ENCODE measurements around the gene FAAP100.

DNA sequence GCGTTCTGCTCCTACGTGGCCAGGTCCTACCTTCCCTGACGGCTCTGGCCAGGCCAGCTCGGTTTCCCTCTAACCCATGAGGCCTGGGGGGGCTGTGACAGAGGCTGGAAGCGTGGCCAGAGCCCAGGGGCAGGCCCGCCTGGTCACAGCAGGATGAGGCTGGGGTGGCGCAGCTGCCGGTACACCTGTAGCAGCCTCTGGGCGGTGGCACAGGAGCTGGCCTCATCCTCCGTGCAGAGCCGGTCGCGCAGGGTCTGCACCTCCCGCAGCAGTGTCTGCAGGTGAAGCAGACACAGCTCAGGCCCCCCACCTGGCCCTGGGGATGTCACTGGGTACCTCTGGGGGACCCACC, 11.5 kb downstream of the FAAP100 start:
- TF ChIP-seq ZNF384 (IDR thresholded peaks at IDR 0.05) (no peak), ARNT (IDR thresholded peaks at IDR 0.05) (no peak), BHLHE40 (IDR thresholded peaks at IDR 0.05; ENCODE audit: borderline replicate concordance) (no peak), L3MBTL2 (conservative IDR thresholded peaks at IDR 0.05) (no peak), HDGF (IDR thresholded peaks at IDR 0.05; ENCODE audit: borderline replicate concordance) (no peak), TARDBP (IDR thresholded peaks at IDR 0.05) (no peak)

Measured in HEK293T (cell line).